ENCODE measurements around the gene EGF.

The EGF gene

GRCh38 chr4:109966891-109967481, 54.3 kb downstream of the EGF start:
- DNase-seq: no peak

- peak; percentile 20 for DNase-seq
These were observed 55.3 kb downstream of the EGF start for GRCh38 chr4:109967798-109968520.

- no peak for DNase-seq
These were observed 56.4 kb downstream of the EGF start for GRCh38 chr4:109969087-109969486.

DNA sequence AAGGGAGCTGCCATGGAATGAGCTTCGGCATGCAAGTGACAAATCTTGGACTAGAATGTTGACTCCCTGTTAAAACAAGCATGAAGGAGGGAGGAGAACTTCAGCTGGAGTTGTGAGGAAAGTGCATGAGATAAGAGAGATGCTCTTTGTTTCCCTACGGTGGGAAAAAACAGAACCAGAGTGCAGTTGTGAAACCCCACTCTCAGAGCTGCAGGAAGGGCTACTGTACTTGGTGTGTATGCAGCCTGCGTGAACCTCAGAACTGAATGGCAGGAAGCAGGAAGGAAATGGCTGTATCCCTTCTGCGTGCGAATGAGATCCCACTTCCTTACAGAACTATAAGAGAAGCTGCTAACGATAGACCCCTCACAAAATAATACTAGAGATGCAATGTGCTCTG, 57.2 kb downstream of the EGF start:
- DNase-seq: no peak

DNA sequence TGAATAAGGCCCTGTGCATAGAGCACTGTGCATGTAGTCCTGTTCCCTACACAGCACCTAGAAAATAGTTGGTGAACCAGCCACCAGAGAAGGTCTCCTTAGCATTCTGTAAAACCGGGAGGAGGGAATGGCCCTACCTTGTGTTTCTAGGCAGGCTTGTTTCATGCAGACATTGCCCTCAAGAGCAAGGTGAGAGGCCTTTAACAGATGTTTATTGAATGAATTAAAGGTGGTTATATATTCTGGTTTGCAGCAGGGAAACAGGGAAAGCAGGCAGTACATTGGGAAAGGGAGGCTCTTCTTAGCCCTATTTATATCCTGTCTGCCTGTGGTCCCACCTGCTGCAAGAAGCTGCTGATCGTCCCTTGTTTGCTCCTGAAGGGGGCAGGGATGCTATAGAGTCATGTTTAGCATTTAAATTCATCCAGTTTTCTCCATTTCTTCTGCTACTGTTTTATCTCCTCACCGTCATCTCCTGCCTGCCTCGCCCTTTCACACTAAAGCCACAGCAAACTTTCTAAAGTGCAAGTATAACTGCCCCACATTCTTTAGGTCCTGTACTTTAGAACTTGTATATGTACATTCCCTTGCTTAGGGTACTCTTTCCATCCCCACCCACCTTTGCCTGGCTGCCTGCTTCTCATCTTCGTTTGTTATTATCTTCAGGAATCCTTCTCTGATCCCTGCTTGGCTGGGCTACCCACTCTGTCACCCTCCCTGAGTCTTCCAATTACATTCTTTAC, 60.3 kb downstream of the EGF start:
- no peak for DNase-seq

DNA sequence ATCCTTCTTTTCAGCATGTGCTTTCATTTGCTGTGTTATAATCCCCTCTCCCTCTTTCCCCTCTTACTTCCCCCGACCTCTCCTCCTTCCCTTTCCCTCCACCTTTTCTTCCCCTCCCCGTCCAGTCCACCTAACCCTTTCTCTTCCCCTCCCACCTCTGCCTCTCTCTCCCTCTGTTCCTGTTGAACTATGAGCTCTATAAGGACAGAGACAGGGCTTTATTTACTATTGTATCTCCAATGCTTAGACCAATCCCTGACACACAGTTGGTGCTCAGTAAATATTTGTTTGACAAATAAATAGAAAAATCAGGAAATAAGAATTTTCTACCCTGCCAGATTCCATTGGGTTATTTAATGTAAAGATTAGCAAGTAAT, 60.8 kb downstream of the EGF start:
- no peak for DNase-seq

GRCh38 chr4:109976189-109976588, 63.5 kb downstream of the EGF start:
- no peak for DNase-seq

DNA sequence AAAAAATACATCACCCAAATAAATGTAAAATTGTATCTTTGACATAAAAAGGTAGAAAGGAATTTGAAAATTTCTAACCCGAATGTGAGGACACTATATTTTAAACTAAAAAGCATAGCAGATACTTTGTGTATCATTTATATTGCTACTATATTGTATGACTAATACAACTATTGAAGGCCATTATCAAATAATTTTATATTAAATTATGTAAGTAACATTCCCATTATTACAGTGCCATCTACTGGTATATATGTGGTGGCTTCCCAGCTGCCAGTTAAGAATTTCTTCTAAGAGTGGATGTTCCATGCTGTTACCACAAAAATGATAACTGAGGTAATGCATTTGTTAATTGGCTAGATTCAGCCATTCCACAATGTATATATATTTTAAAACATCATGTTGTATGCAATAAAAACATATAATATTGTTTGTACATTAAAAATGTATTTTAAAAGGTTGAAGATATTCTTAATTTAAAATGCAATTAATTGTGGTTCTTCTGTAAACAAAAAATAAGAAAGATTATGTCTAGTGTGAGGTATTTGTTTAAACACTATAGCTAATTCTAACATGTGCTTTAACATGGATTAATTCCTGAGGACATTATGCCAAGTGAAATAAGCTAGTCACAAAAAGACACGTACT, 65.3 kb downstream of the EGF start:
- peak; percentile 20 for DNase-seq

GRCh38 chr4:109978704-109979454, 66.2 kb downstream of the EGF start:
- no peak for DNase-seq

DNA sequence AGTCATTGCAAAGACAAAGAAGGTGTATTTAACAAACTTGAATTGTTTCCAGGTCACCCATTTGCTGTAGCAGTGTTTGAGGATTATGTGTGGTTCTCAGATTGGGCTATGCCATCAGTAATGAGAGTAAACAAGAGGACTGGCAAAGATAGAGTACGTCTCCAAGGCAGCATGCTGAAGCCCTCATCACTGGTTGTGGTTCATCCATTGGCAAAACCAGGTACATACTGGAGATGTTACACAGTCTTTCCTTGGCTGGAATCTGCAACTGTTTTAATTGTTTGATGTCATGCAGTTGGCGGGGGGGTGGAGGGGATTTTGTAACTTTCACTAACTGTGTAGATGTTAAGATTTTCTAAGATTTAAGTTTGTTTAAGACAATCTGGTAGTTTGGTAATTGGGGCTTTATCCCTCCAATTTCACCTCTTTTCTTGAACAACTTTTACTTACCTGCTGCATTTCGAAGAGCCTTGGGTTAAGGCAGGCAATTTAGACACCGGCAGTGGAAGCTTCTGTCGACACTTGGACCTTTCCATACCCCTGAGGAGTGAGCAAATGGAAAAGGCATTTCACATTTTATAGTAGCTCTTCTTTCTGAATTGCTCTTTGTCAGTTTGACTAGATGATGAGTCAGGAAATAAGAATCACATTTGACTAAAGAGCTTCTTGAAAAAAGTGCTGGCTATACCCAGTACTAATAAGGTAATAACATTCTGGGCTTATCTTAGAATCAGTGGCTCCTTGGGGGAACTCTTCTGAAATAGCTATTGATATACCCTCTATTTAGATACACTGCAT, 67.4 kb downstream of the EGF start:
- DNase-seq: no peak

DNA sequence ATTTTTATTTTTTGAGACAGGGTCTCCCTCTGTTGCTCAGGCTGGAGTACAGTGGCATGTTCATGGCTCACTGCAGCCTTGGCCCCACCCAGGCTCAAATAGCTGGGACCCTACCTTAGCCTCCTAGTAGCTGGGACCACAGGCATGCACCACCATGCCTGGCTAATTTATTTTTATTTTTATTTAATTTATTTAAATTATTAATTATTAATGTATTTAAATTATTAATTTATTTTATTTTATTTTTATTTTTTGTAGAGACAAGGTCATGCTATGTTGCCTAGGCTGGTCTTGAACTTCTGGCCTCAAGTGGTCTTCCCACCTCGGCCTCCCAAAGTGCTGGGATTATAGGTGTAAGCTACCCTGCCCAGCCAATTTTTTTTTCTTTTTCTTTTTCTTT, 69.3 kb downstream of the EGF start:
- DNase-seq: no peak

GRCh38 chr4:109982521-109982920, 69.8 kb downstream of the EGF start:
- DNase-seq: no peak

- no peak for DNase-seq
These were observed 73.6 kb downstream of the EGF start for GRCh38 chr4:109985993-109986974.

DNA sequence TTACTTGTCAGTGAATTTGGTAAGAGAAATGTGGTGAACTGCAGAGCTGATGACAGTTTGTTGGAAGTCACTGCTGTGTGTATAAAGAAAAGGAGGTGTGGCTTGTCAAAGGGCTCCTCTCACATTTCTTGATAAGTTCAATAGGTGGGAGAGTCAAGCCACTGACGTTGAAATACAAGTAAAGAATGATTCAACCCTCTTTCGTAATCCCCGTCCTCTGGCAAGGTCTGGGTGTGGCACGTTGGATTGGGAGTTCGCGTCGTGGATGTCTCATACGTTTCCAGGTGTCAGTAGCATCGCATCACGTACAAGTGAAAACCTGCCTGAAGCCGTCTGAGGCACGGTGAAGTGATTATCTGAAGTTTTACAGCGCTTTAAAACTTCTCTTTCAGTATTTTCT, 76.4 kb downstream of the EGF start:
- no peak for DNase-seq

- DNase-seq: no peak
These were observed 76.9 kb downstream of the EGF start for GRCh38 chr4:109989618-109990017.

DNA sequence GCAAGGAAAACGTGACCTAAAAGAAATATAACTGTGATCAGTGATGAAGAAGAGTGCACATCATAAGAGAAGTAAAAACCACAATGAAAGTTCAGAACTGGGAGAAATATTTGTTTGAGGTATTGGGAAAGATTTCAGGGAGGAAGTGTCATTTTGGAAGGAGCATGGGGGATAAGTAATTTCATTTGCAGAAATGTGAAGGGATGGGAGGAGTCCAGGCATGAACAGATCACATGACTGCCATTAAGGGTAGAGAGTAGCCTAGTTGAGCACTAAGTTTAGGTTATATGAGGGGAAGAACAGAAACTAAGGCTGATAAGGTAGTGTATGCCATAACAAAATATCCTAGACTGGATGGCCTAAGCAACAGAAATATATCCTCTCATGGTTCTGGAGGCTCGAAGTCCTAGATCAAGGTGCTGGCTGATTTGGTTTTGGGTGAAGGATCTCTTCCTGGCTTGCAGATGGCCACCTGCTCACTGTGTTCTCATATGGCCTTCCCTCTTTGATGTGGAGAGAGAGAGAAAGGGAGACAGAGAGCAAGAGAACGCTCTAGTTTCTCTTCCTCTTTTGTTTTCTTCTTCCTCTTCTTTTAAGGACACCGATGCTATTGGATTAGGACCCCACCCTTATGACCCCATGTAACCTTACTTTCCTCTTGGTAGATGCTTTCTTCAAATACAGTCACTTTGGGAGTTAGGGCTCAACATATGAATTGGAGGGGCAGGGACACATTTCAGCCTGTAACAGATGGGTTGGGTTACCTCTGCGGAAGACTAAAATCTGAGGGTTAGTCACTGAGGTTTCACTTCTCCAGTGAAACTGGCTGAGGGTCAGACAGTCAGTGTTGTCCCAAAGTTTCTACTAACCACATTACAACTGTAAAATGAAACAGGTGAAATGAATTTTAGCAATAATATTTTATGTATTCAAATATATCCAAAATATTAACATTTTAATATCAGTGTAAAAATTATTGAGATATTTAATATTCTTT, 77.9 kb downstream of the EGF start:
- no peak for DNase-seq

GRCh38 chr4:109993116-109993515, 80.4 kb downstream of the EGF start:
- no peak for DNase-seq

DNA sequence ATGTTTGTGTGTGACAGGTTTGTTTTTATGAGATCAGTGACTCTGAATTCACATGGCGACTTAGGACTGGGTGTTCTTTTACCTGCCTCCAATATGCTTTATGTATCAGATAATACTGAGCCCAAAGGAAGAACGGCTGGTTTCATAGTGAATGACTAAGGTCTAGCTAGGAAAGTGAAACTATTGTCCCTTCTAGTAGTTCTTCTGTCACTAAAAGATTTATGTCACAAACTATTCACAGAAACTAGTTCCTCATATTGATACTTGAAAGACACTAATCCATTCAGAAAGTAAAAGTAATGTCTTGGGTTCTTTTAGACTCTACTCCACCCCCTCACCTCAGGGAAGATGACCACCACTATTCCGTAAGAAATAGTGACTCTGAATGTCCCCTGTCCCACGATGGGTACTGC, 81.7 kb downstream of the EGF start:
- peak; percentile 36 for DNase-seq

DNA sequence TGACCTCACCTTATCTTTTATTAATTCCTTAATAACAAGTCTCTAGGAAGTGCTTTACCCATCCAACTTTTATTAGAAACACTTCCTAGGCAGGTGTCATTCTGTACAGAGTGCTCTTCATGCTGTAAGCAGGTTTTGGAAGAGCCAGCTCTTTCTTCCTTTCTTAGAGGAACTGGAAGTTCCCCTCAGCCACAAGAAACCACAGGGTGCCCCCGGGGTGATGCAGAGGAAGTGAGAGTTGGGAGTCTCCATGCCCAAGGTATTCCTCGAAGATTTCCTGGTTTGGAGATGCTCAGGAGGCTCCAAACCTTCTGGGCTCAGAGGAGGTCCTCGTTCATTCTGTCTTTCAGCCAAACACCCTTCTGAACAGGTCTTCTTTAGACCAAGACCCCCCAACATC, 83.8 kb downstream of the EGF start:
- DNase-seq: no peak
